Coronary artery (tissue), 2 donors: ENCODE data around the gene TMEM222.

Experiments
- DNase-seq: peaks from one replicate; pipeline ENCODE4 v3.0.0-alpha.2; 2017; ENCODE audit warnings: low spot score
- H3K27ac ChIP-seq, 2 donors: fragments of 200-600 bp; sonication (generic); one replicate each; pipeline ENCODE4 v1.5.1; 2016 to 2019
- H3K4me3 ChIP-seq: fragments of 200-600 bp; sonication (generic); 2 replicates; pipeline ENCODE4 v1.5.1; 2016; ENCODE audit warnings: mild to moderate bottlenecking, moderate library complexity
- CTCF ChIP-seq: fragments of 200-600 bp; sonication (generic); IDR thresholded peaks from one replicate; pipeline ENCODE4 v1.5.1; 2019; ENCODE audit warnings: antibody characterized with exemption

TMEM222 gene

GRCh38 chr1:27372022-27372807 is 50.3 kb downstream of the TMEM222 start:
- DNase-seq = no peak
- no peak overlapping the region for H3K27ac ChIP-seq
- no peak overlapping the region for H3K4me3 ChIP-seq
- no peak for TF ChIP-seq CTCF

DNA sequence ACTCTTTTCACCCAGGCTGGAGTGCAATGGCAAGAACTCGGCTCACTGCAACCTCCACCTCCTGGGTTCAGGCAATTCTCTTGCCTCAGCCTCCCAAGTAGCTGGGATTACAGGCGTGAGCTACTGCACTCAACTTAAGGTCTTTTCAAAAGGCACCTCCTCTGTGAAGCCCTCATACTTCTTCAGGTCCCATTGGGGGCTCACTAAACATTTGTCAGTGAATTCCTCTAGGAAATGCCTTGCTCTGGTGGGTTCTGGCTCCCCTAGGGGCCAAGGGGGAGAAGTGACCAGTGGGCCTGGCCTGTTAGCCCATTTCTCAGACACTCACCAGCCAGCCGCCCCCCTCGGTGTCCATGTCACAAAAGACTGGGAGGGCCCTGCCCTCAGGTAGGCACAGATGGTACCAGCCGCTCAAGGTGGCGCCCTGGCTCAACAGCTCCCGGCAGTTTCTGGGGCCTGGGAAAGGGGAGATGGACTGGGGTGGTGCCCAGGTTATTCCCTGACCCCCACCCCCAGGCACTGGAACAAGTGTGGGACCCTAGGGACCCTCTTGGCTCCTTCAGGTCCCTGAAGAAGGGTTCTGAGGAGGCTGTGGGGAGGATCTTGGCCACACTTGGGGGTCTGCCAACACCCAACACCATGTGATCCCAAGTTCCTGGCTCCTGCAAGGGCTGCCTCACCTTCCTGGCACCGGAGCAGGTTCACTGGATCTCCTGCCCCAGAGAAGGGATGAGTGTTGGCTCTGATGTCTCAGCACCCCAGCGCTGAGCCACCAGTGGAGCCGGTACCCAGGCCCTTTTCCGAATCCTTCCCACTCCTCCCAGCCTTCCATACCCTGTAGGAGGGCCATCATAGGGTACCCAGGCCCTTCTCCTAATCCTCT is 51.1 kb downstream of the TMEM222 start:
- no peak for TF ChIP-seq CTCF
- DNase-seq = no peak
- H3K4me3 ChIP-seq = no peak overlapping the region
- H3K27ac ChIP-seq = no peak overlapping the region

- TF ChIP-seq CTCF = no peak
- no peak within 1 kb of the TSS for H3K4me3 ChIP-seq
- H3K27ac ChIP-seq = no peak within 1 kb of the TSS
- DNase-seq = no peak
Observed at GRCh38 chr1:27374362-27375086, 52.6 kb downstream of the TMEM222 start, which contains the start of gene FCN3. Gene FCN3, minus strand, starts transcription at chr1:27374824. Its CDS starts 6 bp downstream, at chr1:27374818.

- Histone ChIP-seq H3K27ac (no peak overlapping the region), H3K4me3 (no peak overlapping the region)
- no peak for DNase-seq
Observed at GRCh38 chr1:27377760-27378495, 56.0 kb downstream of the TMEM222 start.

DNA sequence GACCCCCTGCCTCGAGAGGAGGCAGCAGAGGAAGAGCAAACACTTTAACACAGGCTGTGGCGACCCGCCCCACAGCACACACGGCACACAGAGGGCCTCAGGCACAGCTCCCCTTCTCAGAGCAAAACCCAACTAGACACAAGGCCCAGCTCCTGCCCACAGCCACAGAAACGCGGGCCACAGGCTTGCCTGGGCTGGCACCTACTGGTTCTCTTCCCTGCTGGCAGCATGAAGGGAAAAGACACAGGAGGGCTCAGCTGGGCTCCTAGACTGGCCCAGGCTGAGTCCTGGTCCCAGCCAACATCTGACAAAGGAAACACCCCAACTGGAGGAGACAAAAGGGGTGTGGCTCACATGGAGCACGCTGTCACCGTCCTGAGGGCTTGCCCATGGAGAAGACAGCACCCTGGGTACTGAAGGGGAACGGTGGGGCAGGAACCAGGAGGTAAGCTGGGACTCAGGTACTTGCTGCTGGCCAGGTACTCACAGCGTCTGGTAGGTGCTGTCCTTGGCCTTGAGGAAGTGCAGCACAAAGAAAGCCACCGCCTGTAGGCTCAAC is 57.7 kb downstream of the TMEM222 start:
- no peak for TF ChIP-seq CTCF
- no peak overlapping the region for H3K4me3 ChIP-seq
- DNase-seq = no peak
- H3K27ac ChIP-seq = no peak overlapping the region

More at GRCh38 chr1:27377760-27378495, 56.0 kb downstream of the TMEM222 start:
- TF ChIP-seq CTCF = no peak

DNA sequence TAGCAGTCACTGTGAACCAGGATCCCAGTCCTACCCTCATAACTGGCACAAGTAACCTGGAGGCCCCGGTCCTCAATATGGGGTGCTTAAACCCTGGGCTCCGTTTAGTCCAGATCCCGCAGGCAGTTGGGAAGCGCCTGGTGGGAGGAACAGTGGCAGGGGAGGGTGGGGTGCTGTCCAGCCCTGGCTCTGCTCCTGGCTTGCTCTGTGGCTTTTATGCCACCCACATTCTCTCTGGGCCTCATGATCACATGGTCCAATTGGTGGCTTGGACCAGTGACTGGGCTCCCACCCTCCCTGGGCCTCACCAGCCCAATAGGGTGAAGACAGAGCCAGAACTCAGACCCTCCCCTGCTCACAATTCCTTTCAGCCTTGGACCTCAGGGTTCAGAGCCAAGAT is 58.3 kb downstream of the TMEM222 start:
- Histone ChIP-seq H3K27ac (no peak overlapping the region), H3K4me3 (no peak overlapping the region)
- TF ChIP-seq CTCF = no peak
- no peak for DNase-seq
